Measurements from ENCODE around the gene CAMTA1.

The CAMTA1 gene

DNA sequence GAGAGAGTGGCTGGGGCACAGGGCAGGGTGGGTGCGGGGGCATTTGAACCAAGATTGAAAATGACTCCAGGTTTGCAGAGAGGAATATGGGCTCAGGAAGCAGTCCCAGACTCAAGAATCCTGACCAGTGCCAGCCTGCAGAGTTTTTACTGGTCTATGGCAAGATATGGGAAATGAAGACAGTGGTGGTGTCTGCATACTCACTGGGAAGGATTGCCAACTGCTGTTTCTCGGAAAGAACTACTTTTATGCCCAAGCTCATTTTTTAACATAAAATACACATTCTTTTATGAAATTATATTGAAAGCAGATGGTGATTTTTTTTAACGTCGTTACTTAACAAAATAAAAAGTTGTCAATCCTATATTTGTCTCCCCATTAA, 401.8 kb downstream of the CAMTA1 start:
- H3K27me3 ChIP-seq (ENCODE audit: insufficient read depth, poor library complexity, severe bottlenecking), result peaks cover 16% of the 10 kb centered on the region
- no peak for ATAC-seq (ENCODE audit: low read depth)
- no peak for DNase-seq (ENCODE audit: low spot score)

GRCh38 chr1:7190261-7190660, 405.0 kb downstream of the CAMTA1 start:
- H3K27ac ChIP-seq (ENCODE audit: poor library complexity, severe bottlenecking), result no peak overlapping the region
- TF ChIP-seq, protein P1, sequence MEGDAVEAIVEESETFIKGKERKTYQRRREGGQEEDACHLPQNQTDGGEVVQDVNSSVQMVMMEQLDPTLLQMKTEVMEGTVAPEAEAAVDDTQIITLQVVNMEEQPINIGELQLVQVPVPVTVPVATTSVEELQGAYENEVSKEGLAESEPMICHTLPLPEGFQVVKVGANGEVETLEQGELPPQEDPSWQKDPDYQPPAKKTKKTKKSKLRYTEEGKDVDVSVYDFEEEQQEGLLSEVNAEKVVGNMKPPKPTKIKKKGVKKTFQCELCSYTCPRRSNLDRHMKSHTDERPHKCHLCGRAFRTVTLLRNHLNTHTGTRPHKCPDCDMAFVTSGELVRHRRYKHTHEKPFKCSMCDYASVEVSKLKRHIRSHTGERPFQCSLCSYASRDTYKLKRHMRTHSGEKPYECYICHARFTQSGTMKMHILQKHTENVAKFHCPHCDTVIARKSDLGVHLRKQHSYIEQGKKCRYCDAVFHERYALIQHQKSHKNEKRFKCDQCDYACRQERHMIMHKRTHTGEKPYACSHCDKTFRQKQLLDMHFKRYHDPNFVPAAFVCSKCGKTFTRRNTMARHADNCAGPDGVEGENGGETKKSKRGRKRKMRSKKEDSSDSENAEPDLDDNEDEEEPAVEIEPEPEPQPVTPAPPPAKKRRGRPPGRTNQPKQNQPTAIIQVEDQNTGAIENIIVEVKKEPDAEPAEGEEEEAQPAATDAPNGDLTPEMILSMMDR (IDR thresholded peaks at IDR 0.05; ENCODE audit: poor library complexity, severe bottlenecking), result no peak
- no peaks in the 10 kb centered on the region for H3K4me1 ChIP-seq (ENCODE audit: insufficient read depth, poor library complexity, severe bottlenecking)
- no peaks in the 10 kb centered on the region for H3K9me3 ChIP-seq (ENCODE audit: severe bottlenecking)
- no peak overlapping the region for H3K4me3 ChIP-seq (ENCODE audit: severe bottlenecking)
- peaks cover 12% of the 10 kb centered on the region for H3K27me3 ChIP-seq (ENCODE audit: insufficient read depth, poor library complexity, severe bottlenecking)
- no peaks in the 10 kb centered on the region for H3K36me3 ChIP-seq (ENCODE audit: low read depth)
- no peak for DNase-seq (ENCODE audit: low spot score)
- no peak for ATAC-seq (ENCODE audit: low read depth)

More for the DNA sequence above, 401.8 kb downstream of the CAMTA1 start:
- Histone ChIP-seq H3K4me3 (ENCODE audit: severe bottlenecking) (no peak overlapping the region), H3K9me3 (ENCODE audit: severe bottlenecking) (no peaks in the 10 kb centered on the region), H3K27ac (ENCODE audit: poor library complexity, severe bottlenecking) (no peak overlapping the region), H3K36me3 (ENCODE audit: low read depth) (no peaks in the 10 kb centered on the region), H3K4me1 (ENCODE audit: insufficient read depth, poor library complexity, severe bottlenecking) (no peaks in the 10 kb centered on the region)
- TF ChIP-seq, protein P1 (IDR thresholded peaks at IDR 0.05; ENCODE audit: poor library complexity, severe bottlenecking), result no peak

GRCh38 chr1:7192453-7192852, 407.2 kb downstream of the CAMTA1 start:
- Histone ChIP-seq H3K27me3 (ENCODE audit: insufficient read depth, poor library complexity, severe bottlenecking) (peaks cover 4% of the 10 kb centered on the region), H3K4me3 (ENCODE audit: severe bottlenecking) (no peak overlapping the region), H3K4me1 (ENCODE audit: insufficient read depth, poor library complexity, severe bottlenecking) (no peaks in the 10 kb centered on the region), H3K9me3 (ENCODE audit: severe bottlenecking) (no peaks in the 10 kb centered on the region), H3K36me3 (ENCODE audit: low read depth) (no peaks in the 10 kb centered on the region), H3K27ac (ENCODE audit: poor library complexity, severe bottlenecking) (no peak overlapping the region)
- DNase-seq (ENCODE audit: low spot score) (no peak), ATAC-seq (ENCODE audit: low read depth) (no peak)
- TF ChIP-seq, protein P1 (IDR thresholded peaks at IDR 0.05; ENCODE audit: poor library complexity, severe bottlenecking), result no peak

DNA sequence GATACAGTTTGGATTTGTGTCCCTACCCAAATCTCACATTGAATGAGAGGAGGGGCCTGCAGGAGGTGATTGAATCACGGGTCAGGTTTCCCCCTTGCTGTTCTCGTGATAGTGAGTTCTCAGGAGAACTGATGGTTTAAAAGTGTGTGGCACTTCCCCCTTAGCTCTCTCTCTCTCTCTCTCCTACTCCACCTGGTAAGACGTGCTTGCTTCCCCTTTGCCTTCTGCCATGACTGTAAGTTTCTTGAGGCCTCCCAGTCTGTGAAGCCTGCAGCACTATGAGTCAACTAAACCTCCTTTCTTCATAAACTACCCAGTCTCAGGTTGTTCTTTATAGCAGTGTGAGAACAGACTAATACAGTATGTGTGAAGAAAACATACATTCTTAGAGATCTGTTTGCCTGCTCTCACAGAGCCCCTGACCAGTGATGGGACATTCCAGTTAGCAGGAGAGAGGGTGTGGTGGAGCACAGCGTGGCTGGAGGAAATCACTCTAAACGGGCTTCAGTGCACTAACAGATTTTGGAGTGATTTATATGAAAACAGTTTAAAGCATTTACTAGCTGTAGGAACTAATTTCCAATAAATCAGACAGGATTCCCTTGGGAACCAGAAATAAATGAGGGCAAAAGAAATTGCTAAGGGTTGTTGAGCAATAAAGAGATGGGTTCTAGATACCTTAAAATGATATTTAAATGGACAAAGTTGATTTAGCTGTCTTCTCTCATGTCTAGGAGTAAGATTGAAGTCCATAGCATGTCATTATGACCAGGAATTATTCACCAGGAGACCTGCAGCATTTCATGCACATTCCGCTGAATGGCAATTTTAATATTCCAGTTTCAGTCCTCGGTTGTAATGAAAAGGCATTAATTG, 411.0 kb downstream of the CAMTA1 start:
- no peak overlapping the region for H3K27ac ChIP-seq (ENCODE audit: poor library complexity, severe bottlenecking)
- H3K9me3 ChIP-seq (ENCODE audit: severe bottlenecking), result no peaks in the 10 kb centered on the region
- H3K36me3 ChIP-seq (ENCODE audit: low read depth), result no peaks in the 10 kb centered on the region
- ATAC-seq (ENCODE audit: low read depth) (no peak), DNase-seq (ENCODE audit: low spot score) (no peak)
- no peak overlapping the region for H3K4me3 ChIP-seq (ENCODE audit: severe bottlenecking)
- TF ChIP-seq, protein P1 (IDR thresholded peaks at IDR 0.05; ENCODE audit: poor library complexity, severe bottlenecking), result no peak
- H3K4me1 ChIP-seq (ENCODE audit: insufficient read depth, poor library complexity, severe bottlenecking), result no peaks in the 10 kb centered on the region
- H3K27me3 ChIP-seq (ENCODE audit: insufficient read depth, poor library complexity, severe bottlenecking), result peaks cover 15% of the 10 kb centered on the region

GRCh38 chr1:7198664-7199063, 413.4 kb downstream of the CAMTA1 start:
- H3K27ac ChIP-seq (ENCODE audit: poor library complexity, severe bottlenecking), result no peak overlapping the region
- TF ChIP-seq, protein P1 (IDR thresholded peaks at IDR 0.05; ENCODE audit: poor library complexity, severe bottlenecking), result no peak

More at GRCh38 chr1:7198664-7199063, 413.4 kb downstream of the CAMTA1 start:
- peaks cover 15% of the 10 kb centered on the region for H3K27me3 ChIP-seq (ENCODE audit: insufficient read depth, poor library complexity, severe bottlenecking)
- no peaks in the 10 kb centered on the region for H3K9me3 ChIP-seq (ENCODE audit: severe bottlenecking)
- ATAC-seq (ENCODE audit: low read depth) (no peak), DNase-seq (ENCODE audit: low spot score) (no peak)
- H3K4me1 ChIP-seq (ENCODE audit: insufficient read depth, poor library complexity, severe bottlenecking), result no peaks in the 10 kb centered on the region
- no peak overlapping the region for H3K4me3 ChIP-seq (ENCODE audit: severe bottlenecking)
- H3K36me3 ChIP-seq (ENCODE audit: low read depth), result no peaks in the 10 kb centered on the region

Measured in RWPE2 (cell line).